AG09309 (cell line): ENCODE measurements around the gene KRT3.

Experiments
- DNase-seq: peaks from one replicate; pipeline ENCODE4 v3.0.0-alpha.2; 2010; ENCODE audit warnings: low read depth
- H3K4me3 ChIP-seq: 2 replicates; pipeline ENCODE4 v1.5.1; 2011; ENCODE audit warnings: mild to moderate bottlenecking, low read depth, low read length, moderate library complexity; ENCODE audit not compliant: control insufficient read depth
- CTCF ChIP-seq: IDR thresholded peaks from 2 replicates; pipeline ENCODE4 v1.5.1; 2011; ENCODE audit warnings: mild to moderate bottlenecking, low read depth, low read length, inconsistent platforms; ENCODE audit not compliant: insufficient read depth, control insufficient read depth; ENCODE audit errors: missing control alignments

Gene KRT3

DNA sequence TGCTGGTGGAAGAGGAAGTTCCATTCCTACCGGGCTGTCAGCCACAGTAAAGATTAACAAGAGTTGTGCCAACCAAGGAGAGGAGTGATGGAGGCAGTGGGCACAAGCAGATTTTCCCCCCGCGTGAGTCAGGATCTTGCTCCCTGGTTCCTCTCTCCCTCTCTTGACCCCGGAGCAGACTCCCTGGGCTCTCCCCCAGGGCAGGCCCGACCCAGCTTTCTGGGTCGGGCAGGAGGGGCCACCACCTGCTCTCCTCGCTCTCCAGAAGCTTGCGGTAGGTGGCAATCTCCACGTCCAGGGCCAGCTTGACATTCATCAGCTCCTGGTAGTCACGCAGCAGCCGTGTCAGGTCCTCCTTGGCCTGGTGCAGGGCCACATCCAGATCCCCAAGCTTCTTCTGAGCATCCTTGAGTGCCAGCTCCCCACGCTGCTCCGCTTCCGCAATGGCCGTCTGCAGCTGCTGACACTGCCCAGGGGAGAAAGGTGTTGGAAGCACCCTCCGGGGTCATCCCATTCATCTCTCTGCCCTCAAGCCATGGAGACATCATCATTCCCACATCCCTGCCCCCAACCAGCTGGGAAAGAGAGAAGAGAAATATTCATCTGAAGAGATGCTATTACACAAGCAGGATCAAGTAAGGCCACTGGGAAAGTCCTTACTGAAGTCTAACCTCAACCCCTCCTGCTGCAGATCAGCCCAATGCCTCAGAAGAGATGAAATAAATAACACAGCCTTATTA, 27.0 kb upstream of the KRT3 start:
- TF ChIP-seq CTCF, result no peak
- no peak overlapping the region for H3K4me3 ChIP-seq
- no peak for DNase-seq

GRCh38 chr12:52821826-52822660, 26.1 kb upstream of the KRT3 start:
- no peak for DNase-seq
- no peak for TF ChIP-seq CTCF
- H3K4me3 ChIP-seq, result no peak overlapping the region

GRCh38 chr12:52821071-52821730, 25.3 kb upstream of the KRT3 start:
- H3K4me3 ChIP-seq, result no peak overlapping the region
- no peak for TF ChIP-seq CTCF
- no peak for DNase-seq

DNA sequence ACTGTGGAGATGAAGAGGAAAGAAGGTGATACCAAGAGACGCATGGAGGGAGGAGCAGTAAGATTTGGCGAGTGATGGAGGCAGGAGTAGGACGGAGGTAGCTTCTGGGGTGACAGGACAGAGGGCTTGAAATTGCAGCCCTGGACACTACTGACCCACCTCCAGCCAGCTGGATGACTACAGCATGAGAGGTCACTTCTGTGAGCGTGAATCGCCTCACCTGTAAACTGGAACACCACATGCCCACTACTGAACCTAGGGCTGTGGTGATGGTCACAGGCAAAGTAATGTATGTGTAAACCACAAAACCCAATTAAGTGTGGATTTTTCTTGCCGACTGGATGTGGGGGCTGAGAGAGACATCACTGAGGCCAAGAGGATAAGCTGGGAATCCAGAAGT, 24.6 kb upstream of the KRT3 start:
- no peak for TF ChIP-seq CTCF
- DNase-seq, result no peak
- H3K4me3 ChIP-seq, result no peak overlapping the region

- no peak for DNase-seq
- H3K4me3 ChIP-seq, result no peak overlapping the region
- TF ChIP-seq CTCF, result no peak
Measured at GRCh38 chr12:52819731-52820510, 24.0 kb upstream of the KRT3 start.

GRCh38 chr12:52818887-52819420, 23.0 kb upstream of the KRT3 start:
- no peak for DNase-seq
- no peak overlapping the region for H3K4me3 ChIP-seq
- TF ChIP-seq CTCF, result no peak
